Measurements from ENCODE around the gene MADD. TPM values are rescaled to one million over a fixed set of nuclear protein-coding genes. Genes with fewer than 3 reads are reported as not detected.

MADD gene
- total RNA-seq, 1 experiment from 2014 or later, result 46.2 TPM

- no peak for DNase-seq (ENCODE audit: low spot score)
Measured at GRCh38 chr11:47356129-47356997, 86.4 kb downstream of the MADD start.

DNA sequence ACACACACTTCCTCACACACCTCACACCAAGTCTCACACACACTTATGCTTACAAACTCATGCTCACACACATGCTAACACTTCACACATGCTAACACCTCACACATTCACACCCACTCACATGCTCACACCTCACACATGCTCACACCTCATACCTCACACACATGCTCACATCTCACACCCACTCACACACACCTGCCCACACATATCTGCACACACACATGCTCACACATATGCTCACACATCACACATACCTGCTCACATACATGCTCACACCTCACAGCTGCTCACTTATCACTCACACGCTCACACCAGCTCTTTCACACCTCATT lies 87.0 kb downstream of the MADD start:
- no peak for DNase-seq (ENCODE audit: low spot score)

DNA sequence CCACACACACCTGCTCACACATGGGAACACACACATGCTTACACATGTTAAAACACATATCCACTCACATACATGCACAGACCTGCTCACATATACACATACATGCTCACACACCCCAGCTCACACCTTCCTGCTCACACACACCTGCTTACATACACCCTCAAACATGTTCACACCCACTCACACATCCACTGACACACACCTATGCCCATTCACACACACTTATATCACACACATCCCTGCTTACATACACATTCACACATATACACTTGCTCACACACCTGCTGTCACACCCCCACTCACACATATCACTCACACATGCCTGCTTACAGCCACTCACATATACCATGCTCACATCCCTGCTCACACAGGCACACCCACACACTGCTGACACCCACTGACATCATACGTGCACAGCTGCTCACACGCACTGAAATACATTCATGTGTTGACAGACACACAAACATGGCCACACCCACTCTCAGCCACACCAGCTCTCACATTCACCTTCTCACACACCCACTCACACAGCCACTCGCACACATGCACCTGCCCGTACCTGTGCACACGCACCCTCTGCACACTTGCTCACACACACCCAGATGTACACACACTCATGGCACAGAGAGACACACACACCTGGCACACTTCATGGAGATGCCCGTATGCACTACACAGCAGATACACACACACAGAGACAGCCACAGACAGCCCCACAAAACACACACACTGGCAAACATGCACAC lies 88.2 kb downstream of the MADD start:
- no peak for DNase-seq (ENCODE audit: low spot score)

- no peak for DNase-seq (ENCODE audit: low spot score)
Measured at GRCh38 chr11:47358731-47359051, 88.8 kb downstream of the MADD start.

DNA sequence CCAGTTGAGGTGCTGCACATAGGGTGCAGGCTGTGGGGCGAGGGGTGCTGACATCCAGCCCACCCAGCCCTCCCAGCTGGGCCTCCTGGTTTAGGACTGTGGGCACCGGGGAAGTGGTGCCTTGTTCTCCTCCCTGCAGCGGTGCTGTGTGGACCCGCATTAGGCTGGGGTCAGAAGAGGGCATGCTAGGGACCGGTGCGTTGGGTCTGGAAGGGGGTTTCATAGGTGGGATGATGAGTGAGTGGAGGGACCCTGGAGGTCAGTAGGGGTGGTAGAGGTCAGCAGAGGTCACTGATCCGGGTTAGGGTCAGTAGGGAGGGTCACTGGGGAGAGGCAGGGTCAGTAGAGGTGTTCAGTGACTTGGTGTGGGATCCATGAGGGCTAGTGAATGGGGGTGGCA lies 89.2 kb downstream of the MADD start:
- no peak for DNase-seq (ENCODE audit: low spot score)

- DNase-seq (ENCODE audit: low spot score), result no peak
Measured at GRCh38 chr11:47359586-47359985, 89.7 kb downstream of the MADD start.

- DNase-seq (ENCODE audit: low spot score), result no peak
Measured at GRCh38 chr11:47360341-47360740, 90.4 kb downstream of the MADD start.

DNA sequence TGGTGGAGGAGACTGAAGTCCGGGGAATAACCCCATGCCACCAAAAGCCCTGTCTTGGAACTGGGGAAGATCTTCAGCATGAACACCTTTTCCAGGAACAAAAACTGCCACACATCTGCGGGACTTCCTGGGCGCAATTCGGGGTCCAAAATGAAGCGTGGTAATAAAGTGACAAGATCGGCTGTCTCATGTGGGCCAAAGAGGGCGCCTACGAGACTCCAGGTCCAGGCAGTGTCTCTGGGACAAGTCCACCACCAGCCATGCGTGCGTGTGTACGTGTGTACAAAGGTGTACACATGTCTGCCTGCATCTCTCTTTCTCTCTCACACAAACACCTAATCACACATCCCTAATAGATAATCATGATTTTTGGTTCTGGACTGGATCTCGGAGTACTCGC lies 91.5 kb downstream of the MADD start:
- no peak for DNase-seq (ENCODE audit: low spot score)

DNA sequence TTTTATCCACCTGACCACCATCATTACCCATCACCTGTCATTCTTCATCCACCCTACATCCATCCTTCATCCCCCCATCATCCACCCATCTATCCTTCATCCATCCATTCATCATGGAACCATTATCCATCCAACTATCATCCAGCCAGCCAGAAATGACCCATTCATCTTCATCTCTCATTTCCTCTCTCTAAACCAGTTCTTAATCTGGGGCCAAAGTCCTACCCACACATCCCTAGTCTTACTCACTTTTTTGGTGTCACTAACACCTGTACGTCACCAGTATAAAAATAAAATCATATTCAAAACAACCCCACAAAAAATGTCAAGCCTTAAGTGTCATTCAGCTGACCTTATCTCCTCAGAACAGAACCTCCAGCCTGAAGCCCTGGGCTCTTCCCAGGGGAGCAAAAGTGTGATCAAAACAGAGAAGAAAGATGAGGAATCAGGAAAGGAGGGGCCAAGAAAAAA lies 96.1 kb downstream of the MADD start:
- DNase-seq (ENCODE audit: low spot score), result no peak

GRCh38 chr11:47369676-47370075 lies 99.7 kb downstream of the MADD start:
- DNase-seq (ENCODE audit: low spot score), result no peak

DNA sequence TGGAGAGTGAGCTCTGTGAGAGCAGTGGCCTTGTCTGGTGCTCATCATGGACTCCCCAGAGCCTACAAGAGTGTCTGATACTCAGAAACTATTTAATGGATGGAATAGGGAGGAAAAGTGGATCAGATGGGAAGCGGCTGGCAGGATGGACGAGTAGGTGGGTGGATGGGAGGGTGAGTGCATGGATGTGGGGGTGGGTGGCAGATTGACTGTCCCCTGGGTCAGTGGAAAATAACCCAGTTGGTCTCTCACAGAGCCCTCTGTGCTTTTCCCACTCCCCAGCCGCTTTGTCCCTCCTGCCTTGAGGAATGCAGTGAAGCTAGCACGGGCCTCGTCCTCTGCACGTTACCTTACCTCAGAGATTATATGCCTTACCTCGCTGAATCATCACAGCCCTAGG lies 102.5 kb downstream of the MADD start:
- DNase-seq (ENCODE audit: low spot score), result no peak

DNA sequence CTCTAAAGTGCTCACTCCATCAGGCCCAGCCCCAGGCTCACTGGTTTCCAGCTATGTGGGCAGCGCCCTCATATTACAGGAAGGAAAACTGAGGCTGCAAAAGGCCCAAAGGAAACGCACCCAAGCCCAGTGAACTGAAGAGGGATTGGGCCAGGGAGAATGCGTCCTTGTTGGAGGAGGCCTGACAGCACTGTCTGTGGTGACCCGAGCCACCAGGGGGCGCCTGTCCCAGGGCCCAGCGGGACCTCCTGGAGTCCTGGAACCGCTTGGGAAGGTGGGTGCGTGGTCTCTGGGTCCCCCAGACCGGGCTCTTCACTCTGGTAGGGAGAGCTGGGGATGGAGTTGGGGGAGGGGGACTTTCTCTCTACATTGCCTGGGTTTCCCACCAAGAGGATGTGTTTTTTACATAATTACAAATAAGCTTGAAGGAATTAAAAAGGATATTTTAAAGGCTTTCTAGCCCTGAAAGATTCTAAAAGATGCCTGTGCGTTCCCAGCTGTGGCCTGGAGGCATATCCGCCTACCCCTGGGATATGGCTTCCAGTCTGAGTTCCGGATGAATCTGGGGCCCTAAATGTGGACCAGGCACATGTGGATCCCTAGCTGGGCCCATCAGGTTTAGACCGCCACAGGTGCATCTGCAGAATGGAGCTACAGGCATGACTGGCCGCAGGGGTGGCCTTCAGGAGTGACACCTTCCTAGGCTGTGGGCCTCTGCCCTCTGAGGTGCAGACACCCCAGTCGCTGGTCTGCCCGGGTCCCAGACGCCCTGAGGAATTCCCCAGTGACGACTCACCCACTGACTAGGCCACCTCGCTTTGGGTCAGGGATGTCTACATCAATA lies 104.2 kb downstream of the MADD start:
- DNase-seq (ENCODE audit: low spot score), result peak; percentile 83

- DNase-seq (ENCODE audit: low spot score), result no peak
Measured at GRCh38 chr11:47374720-47375019, 104.7 kb downstream of the MADD start.

GRCh38 chr11:47375020-47375419 lies 105.1 kb downstream of the MADD start:
- no peak for DNase-seq (ENCODE audit: low spot score)

DNA sequence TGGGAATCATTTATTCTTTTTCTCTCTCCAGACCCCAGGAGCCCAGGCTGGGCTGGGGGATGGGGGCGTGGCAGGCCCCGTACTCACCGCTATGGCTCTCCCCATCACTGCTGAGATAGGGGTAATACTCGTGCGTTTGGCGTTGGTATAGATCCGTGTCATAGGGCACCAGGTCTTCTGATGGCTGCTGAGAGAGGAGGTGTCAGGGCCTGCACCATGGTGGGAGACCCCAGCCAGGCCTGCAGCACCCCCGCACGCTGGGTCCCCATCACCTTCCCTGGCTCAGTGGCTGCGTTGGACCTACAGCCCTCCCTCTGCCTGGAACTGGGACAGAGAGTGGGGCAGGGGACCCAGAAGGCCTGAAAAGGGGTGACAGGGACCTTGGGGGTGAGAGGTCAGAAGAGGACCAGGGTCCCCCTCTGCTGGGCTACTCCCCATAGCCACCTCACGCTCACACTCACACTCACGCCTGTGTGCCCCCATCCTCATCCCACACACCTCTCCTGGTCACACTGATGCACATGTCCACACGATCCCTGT lies 105.7 kb downstream of the MADD start:
- no peak for DNase-seq (ENCODE audit: low spot score)

DNA sequence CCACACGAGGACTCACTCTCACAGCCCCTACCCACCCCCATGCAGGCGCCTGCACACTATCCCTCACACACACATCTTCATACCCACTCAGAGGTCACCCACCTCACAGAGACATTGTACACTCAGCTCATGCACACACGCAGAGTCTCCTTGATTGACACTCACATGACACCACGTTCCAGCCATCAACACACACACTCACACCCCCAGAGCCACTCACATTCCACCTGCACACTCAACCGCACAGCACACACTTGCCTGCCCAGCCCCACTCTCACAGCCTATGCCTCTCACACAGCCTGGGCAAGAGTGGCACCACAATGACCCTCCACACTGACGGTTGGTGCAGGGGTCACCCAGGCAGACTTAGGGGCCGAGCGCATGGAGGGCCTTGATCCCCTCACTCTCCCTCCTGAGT lies 106.2 kb downstream of the MADD start:
- DNase-seq (ENCODE audit: low spot score), result no peak

GRCh38 chr11:47376525-47377371 lies 106.8 kb downstream of the MADD start:
- no peak for DNase-seq (ENCODE audit: low spot score)

GRCh38 chr11:47377571-47378009 lies 107.7 kb downstream of the MADD start:
- DNase-seq (ENCODE audit: low spot score), result no peak

GRCh38 chr11:47378010-47378835 lies 108.3 kb downstream of the MADD start, which contains the start of gene SPI1:
Gene SPI1 (minus strand): TSS chr11:47378547. CDS start chr11:47378353, 194 bp downstream.
- no peak for DNase-seq (ENCODE audit: low spot score)

DNA sequence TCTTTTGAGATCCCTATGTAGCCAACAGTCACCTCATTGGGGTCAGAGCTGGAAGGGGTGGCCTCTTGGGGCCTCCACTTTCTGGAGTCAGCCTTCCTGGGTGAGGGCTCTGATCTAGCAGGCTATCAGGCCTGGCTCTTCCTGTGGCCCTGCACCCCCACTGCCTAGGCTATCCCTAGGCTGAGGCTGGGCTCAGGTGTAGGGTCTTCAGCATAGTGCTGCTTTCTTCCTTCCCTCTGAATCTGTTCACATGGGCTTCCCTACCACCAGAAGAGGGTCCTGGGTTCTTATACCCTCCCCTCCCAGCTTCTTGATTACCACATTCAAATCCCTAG lies 108.9 kb downstream of the MADD start:
- DNase-seq (ENCODE audit: low spot score), result no peak
